Cerebellar nuclear complex (tissue), 1 donor: Measurements from ENCODE around the gene FNDC1.
"Not testable (repeated sequence)": the region's sequence is repeated elsewhere in the genome, so short reads cannot be mapped to it uniquely, and the experiment has no call there.

Experiments used
- DNase-seq, 2 experiments: peaks; one replicate each; lab custom pipeline; 2025; lab: John Stamatoyannopoulos, UW

Gene FNDC1

DNA sequence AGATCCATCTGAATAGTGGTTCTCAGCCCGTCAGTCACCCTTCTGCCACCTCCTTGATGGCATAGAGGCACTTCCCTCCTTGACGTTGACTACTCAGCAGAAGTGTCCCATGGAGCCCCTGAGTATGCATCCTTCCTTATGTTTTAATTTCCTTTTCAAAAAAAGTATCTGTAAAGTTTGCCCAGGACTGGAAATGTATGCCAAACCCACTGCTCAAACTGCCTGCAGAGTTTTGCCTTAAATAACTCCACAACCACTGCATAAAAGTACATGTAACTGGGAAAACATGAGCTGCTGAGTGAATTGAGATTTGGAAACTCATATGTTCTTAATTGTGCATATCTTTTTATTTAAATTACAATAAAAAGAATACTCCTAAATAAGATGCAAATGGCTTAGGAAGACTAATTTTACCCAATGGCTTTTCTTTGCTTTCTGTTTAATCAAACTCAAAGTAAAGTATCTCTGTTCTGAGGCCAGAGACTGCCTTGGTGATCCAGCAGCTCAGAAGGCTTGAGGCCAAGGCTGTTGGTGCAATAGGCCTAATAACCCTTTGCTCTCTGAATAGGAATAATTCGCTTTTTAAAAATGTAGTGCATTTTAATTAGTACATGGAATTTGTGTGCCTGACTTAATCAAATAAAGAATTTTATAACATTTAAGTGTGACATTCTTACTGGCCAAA, 90.4 kb downstream of the FNDC1 start:
- no peak for DNase-seq

DNA sequence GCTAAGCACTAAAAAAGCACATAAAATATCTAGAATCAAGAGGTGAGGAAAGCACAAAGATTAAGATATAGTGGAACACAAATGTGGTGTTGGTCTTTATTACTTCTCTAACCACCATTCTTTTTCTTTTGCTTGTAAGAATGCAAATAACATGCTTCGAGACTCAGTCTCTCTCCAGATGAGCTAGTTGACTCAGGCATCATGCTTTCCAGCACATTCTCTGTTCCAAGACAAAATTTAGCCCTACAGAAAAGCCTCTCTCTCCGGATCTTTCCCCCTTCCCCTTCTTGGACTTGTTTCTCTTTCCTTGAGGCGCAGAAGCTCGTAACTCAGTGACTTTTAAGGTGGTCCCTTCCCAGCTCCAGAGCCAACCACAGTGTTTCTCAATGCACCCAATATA, 91.0 kb downstream of the FNDC1 start:
- DNase-seq: no peak

DNA sequence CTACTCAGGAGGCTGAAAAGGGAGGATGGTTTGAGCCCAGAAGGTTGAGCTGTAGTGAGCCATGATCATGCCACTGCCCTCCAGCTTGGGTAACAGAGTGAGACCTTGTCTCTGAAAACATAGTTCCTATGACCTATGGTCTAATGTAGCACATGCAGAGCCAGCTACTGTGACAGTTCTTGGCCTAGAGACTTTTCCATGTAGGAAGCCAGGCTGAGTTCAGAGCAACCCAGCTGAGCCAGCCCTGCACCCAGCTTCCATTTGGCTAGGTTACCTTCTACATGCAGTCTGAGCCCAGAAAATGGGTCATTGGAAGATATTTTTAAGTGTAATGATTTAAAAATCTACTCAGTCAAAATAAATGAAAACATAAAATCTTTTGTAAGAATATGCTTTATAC, 92.8 kb downstream of the FNDC1 start:
- DNase-seq: no peak

DNA sequence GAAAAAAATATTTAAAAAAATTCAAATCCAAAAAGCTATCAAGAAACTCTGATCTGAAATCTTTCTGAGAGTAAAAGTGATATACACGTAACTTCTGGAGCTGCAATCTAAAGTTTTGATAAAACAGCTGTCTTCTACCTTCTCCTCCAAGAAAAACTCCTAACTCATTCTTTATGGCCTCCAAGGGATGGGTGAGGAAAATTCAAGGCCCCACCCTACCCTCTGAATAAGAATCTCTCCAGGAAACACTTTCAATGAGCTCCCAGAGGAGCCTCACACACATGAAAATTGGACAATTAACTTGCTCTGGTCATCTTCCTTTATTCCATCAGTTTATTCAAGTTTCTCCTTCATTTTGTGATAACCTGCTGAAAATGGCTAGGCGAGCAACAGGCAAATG, 93.4 kb downstream of the FNDC1 start:
- no peak for DNase-seq

DNA sequence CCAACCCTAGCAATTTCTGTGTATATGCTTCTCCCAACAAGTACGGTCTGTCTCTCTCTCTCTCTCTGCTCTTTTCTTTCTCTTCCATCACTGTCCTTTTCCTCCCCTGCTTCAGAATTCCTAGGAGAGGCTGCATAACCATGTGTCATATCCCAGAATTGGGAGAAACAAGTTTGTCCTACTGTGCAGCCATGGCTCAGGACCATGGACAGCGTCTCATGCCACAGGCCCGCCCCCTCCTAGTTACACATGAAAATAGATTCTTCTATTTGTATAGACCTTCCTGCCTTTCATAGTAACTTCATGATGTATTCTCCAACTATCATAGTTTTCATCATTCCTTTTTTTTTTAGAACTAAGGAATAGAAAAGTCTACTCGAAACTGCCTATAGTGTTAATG, 98.0 kb downstream of the FNDC1 start:
- no peak for DNase-seq

DNA sequence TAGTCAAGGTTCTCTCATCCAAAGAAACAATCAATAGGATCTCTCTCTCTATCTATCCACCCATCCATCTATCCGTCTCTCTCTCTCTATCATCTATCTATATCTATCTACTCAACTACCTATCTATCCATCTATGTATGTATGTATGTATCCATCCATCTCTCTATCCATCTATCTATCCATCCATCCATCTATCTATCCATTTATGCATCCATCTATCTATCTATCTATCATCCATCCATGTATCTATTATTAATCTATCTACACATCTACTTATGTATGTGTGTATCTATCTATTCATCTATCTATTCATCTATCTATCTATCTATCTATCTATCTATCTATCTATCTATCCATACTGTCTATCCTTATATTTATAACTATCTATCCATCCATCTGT, 99.3 kb downstream of the FNDC1 start:
- DNase-seq: no peak

DNA sequence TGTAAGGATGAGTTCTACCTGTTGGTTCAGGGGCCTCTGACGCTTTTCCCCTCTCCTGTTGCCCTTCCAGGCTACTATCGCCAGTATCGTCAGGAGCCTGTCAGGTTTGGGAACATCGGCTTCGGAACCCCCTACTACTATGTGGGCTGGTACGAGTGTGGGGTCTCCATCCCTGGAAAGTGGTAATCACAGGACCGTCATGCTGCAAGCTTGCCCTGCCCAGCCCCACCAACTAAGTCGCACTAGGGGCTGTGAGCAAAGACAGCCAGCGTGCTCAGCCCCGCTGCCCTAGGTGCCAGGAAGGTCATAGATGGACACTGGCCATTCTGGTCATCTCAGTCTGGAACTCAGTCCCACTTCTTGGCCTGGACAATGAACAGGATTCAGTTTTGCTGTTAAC, 102.1 kb downstream of the FNDC1 start:
- DNase-seq: no peak

DNA sequence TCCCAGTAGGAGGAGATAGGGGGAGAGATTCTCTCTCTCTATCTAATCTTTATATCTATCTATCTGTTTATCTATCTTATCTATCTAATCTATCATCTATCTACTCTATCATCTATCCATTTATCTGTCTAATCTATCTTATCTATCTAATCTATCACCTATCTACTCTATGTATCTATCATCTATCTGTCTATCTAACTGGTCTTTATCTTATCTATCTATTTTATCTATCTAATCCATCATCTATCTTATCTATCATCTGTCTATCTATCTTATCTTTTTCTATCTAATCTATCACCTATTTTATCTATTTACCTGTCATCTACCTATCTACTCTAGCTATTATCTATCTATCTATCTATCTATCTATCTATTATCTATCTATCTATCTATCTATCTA, 109.4 kb downstream of the FNDC1 start:
- DNase-seq: no peak

DNA sequence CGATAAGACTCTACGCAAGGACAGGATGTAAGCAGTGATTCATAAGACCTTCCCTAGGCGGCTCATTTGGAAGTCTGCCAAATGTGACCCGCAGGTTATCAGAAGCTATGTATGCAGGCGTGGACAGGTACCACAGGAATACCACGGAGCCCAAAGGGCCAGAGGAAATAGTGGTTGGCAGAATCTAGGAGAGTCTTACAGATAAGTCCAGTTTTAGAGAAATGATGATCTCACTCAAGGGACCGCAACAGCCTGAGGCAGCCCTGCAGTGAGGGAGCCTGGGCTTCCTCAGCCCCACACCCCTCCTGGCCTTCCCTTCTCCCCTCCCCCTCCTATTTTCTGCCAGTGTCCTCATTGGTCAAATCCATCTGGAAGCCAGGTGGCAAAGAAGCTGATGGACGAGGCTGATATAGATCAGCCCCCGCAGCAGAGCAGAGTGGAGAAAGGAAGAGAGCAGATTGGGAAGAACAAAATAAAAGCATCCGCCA, 110.6 kb downstream of the FNDC1 start:
- DNase-seq: no peak

DNA sequence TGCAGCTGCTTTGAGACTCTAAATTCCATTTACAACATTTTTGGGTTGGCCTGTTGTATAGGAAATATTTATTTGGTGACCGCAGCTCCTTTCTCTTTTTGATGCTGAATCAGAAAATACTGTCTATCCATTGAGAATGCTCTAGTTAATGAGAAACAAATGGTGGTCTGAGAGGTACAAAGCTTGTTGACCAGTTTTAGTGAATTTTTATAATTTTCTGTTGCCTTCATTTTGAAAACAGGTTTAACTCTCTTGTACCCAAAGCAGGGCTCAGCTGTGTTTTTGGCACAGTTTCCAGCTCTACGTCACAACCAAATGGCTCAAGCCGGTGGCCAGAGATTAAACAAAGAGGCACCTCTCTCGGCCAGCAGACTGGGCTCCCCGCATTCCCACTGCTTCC, 113.2 kb downstream of the FNDC1 start:
- DNase-seq: no peak

DNA sequence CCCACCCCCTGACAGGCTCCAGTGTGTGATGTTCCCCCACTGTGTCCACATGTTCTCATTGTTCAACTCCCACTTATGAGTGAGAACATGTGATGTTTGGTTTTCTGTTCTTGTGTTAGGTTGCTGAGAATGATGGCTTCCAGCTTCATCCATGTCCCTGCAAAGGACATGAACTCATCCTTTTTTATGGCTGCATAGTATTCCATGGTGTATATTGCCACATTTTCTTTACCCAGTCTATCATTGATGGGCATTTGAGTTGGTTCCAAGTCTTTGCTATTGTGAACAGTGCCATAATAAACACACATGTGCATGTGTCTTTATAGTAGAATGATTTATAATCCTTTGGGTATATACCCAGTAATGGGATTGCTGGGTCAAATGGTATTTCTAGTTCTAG, 115.5 kb downstream of the FNDC1 start:
- not testable (repeated sequence) for DNase-seq

DNA sequence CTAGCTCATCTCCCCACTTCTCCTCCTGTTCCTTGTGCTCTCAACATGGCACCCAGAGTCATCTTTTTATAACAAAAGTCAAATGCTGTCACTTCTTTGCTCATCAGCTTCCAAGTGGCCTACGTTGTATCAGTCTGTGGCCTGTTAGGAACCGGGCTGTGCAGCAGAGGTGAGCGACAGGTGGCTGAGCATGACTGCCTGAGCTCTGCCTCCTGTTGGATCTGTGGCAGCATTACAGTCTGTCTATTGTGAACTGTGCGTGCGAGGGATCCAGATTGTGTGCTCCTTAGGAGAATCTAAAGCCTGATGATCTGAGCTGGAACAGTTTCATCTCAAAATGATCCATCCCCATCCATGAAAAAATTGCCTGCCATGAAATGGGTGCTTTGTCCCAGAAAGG, 129.6 kb downstream of the FNDC1 start:
- DNase-seq: no peak

DNA sequence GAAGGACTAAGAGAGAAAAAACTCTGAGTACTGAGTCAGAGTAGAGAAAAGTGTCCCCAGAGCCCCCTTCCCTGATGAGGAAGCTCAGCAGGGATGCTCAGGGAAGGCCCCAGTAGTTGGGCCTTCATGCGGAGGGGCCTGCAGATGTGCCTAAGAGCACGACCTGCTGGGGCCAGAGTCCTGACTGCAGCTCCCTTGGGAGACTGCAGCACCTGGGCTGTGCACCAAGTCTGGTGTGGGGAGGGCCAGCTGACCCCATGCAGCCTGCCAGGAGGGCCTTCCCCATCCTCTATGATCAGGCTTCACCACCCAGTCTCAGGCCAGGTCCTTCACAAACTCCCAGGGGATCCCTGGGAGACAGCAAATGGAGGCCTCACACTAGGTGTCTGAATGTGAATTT, 130.4 kb downstream of the FNDC1 start:
- no peak for DNase-seq

DNA sequence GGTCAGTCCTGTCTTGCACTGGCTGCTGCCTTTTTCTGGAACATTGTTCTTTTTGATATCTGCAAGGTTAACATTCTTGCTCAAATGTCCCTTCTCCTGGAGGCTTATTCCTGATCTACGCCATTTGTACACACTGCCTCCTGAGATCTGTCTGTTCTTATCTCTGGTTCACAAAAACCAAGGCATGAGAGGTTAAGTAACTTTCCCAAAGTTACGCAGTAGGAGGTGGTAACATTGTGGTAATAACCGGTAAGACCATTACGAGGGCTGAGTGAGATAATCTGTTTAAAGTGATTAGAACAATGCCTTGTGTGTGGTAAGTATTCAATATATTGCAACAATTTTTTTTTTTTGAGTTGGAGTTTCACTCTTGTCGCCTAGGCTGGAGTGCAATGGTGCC, 132.1 kb downstream of the FNDC1 start:
- DNase-seq: no peak

DNA sequence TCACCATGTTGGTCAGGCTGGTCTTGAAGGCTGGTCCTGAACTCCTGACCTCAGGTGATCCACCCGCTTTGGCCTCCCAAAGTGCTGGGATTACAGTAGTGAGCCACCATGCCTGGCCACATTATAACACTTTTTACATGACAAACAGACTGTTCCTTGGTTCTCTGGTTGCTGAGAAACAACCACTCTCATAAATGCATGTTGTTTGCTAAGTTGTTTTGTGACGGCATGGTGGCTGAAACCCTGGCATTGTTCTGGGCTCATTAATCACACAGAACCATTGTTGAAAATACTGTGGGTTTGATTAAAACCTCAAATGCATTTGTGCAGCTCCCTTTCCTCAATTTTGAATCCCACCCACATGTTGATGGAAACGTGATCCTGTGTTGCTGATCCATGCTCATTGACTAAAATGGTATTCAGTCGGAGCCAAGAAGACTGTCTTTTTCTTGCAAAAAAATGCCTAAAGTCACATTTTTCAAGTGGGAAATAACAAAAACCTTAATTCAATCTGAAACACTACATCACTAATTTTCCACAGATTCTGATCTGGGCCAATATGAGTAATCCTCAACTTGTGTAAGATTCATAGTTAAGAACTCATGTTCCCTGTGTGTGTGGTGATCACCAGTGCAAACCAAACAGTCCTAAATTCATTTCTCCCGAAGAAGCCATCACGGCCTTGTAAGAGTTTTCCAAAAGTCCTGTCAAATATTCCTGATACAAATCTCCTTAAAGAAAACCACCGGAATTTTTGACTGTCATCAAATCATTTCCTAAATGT, 132.8 kb downstream of the FNDC1 start:
- no peak for DNase-seq

DNA sequence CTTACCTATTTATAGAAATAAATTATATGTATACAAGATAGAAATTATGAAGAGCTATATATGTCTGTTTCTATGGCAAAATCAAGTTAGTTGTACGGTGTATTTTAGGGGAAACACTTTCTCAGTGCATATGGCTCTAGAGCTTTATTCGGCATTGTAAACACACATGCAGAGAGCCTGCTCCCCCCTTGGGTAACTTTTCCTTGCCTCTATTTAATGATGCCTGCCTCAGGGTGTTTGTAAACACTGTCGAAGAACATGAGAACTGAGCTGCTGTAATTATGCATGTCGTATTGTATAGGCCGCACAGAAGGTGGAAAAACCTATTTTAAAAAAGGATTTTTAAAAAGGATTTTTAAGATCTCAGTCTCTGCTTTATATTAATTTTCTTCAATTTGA, 133.4 kb downstream of the FNDC1 start:
- DNase-seq: no peak

DNA sequence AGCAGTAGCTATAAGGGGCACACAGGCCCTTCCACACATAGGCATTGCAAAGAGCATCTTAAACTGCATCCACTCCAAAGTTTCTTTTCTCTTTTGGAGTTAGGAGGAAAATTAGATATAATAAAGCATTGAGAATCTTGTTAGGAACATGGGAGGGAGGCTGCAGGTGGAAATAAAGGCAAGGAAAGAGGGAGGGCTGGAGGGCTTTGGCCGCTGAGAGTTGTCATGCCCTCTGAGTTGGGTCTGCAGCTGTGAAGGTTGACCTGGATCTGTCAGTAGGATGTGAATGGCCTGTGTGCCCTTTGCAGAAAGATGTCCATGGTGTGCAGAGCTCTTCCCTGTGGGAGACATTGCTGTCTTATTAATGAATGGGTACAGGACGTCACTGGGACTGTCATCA, 134.0 kb downstream of the FNDC1 start:
- no peak for DNase-seq

DNA sequence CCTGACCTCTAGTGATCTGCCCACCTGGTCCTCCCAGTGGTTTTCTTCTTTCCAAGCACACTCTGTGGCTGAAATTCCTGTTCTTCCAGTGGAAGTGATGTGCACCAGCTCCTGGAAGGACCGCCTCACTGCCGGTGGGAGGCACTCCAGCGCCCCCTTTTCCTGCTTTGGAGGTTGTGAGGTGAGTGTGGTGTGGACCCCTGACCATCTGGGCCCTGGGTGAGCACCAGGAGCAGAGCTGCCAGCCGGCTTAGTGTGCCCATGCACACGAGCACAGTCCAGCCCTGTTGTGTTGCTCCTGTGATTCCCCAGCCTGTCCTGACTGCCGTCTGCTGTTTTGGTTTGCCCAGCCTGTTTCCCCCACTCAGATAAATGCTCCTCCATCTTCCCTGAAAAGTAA, 134.6 kb downstream of the FNDC1 start:
- DNase-seq: no peak

DNA sequence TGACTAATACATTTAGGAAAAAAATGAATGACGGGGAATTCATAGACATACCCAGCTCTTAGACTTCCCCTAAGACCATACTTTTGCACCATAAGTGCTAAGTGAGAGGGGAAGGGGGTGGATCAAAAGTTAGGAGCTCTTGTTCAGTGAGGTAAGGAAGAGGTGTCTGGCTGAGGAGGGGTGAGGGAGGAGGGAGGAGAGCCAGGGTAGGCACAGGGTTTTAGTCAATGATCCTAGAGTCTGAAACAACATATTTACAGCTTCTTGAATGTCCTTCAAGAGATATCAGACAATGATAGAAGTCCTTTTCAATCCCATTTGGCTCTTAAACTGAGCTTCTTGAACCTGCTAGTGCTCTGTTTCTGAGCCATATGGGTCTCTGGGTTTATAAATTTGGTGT, 135.4 kb downstream of the FNDC1 start:
- no peak for DNase-seq

DNA sequence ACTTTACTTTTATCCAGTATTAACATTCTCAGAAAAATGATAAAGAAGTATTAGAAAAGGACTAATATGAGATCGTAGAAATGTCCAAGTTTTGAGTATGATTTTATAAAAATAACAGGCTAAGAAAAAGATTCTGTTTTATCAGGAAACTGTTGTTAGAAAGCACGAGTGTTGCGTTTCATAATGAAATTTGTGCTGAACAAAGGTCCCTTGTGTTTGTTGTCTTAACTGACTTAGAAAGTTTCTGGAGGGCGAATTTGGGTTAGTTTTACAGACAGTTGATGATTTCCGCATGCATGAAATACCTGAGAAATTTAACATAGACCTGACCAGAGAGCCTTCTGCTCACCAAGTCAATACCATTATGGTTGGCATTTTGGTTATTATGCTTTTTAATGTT, 136.0 kb downstream of the FNDC1 start:
- no peak for DNase-seq

DNA sequence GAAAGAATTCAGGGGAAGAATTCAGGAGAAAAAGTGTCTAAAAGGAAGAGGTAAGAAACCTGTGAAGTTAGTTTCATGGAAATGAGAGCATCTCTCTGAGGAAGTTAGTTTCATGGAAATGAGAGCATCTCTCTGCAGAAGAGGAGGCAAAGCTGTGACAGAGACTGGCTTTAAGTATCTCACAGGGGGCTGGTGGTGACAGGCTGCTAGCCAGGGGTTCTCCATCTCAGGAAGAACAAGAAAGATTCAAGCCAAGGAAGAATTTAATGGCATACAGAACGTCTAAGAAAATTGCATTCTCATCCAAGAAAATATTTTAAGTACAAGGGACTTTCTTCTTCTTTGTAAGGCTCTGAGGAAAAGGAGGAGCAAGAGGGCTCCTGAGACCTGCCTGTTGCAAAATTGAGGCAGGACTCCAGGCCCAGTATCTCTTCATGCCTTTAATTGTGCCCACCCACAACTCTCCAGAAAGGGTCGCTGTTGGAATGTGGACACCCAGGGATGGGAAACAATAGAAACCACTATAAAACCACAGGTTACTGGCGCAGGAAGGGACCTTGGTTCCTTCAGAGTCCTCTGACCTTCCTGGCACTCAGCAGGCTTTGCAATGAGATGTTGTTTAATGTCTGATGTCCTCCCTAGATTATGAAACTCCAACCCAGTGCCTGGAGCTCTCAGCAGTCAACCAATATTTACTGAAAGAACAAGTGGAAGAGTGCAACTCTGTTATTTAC, 136.8 kb downstream of the FNDC1 start:
- DNase-seq: no peak

DNA sequence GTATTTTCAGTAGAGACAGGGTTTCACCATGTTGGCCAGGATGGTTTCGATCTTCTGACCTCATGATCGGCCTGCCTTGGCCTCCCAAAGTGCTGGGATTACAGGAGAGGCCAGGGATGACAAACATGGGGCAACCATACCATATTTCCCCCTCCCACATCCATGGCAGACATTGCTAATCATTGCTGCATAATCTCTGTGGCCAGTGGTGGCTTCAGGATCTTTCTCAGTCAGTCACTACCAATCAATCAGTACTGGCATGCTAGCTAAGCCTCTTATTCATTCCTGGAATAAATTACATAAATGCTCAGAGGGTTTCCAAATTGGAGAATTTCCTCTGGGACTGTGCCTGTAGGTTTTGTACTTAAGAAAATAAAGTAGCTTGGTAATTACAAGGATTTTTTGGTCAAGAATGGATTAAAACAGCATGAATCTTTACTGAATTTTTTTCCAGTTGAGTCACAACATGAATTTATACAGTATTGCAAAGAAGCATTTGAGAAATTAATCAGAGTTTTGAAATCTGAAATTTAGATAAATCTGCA, 138.1 kb downstream of the FNDC1 start:
- no peak for DNase-seq

DNA sequence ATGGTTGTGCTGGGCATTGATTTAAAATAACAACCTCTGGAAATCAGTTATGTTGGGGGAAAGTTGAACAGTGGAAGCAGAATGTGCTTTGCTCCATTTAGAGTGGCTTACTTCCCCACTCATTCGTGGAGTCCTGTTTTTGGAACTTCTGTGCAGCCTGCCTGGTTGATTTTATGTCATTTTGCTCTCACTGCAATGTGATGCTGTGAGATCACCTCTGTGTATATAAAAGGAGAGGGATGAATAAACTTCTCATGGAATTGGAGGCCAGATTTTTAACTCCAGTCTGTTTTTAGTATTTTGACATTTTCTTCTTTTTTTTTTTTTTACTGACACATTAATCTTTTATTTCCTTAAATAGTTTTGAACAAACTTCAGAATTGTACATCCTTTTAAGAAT, 139.0 kb downstream of the FNDC1 start:
- no peak for DNase-seq
